Kidney (tissue), 14 donors: ENCODE results near the gene UTS2. TPM values are rescaled to one million over a fixed set of nuclear protein-coding genes. Genes with fewer than 3 reads are reported as not detected.

Experiments
- DNase-seq, 5 donors: peaks; one replicate each; pipeline ENCODE4 v3.0.0-alpha.2; 2013 to 2020
- FAIRE-seq: peaks from 2 replicates; lab custom pipeline; 2012; peaks lifted over from hg19 to GRCh38; lab: Jason Lieb, UNC
- H3K27ac ChIP-seq, 2 donors: one replicate each; pipeline ENCODE4 v1.7.0; 2013; ENCODE audit warnings: low read depth in 2 of 2, low read length in 2 of 2, inconsistent platforms in 1 of 2
- H3K27me3 ChIP-seq: one replicate; pipeline ENCODE4 v1.7.1; 2013; ENCODE audit warnings: low read length, inconsistent platforms; ENCODE audit not compliant: control insufficient read depth, insufficient read depth
- H3K36me3 ChIP-seq, 3 donors: one replicate each; pipeline versions ENCODE4 v1.7.0 to v1.7.1; 2013; ENCODE audit warnings: low read length in 3 of 3, control low read depth in 1 of 3, inconsistent platforms in 1 of 3; ENCODE audit not compliant: insufficient read depth in 3 of 3, control insufficient read depth in 2 of 3
- H3K4me1 ChIP-seq, 3 donors: one replicate each; pipeline versions ENCODE4 v1.7.0 to v1.7.1; 2013; ENCODE audit warnings: low read length in 3 of 3, inconsistent platforms in 1 of 3, low read depth in 1 of 3; ENCODE audit not compliant: control insufficient read depth in 2 of 3, insufficient read depth in 2 of 3
- H3K4me3 ChIP-seq, 3 donors: one replicate each; pipeline versions ENCODE4 v1.7.0 to v1.8.1; 2013; ENCODE audit warnings: low read length in 3 of 3, control low read depth in 1 of 3, inconsistent platforms in 1 of 3
- H3K9ac ChIP-seq, 3 donors: one replicate each; pipeline versions ENCODE4 v1.7.0 to v1.7.1; 2013; ENCODE audit warnings: low read length in 3 of 3, control low read depth in 1 of 3, inconsistent platforms in 1 of 3
- H3K9me3 ChIP-seq, 3 donors: one replicate each; pipeline versions ENCODE4 v1.7.0 to v1.7.1; 2013; ENCODE audit warnings: low read length in 3 of 3, control low read depth in 1 of 3, inconsistent platforms in 1 of 3; ENCODE audit not compliant: control insufficient read depth in 2 of 3, insufficient read depth in 1 of 3
- intact Hi-C: fragments of 100-400 bp; cut with DNase I; formaldehyde crosslinking; loops from one replicate; pipeline ENCODE4 v1.11.1; 2022
- polyA plus RNA-seq: library from polyadenylated mRNA; stranded (reverse); fragments of 350-450 nt; fragmentation: Illumina TruSeq; extraction: RNeasy Lipid Tissue Mini Kit (QIAGEN cat#74804); gene quantifications from one replicate; pipeline ENCODE4 v1.2.3, GENCODE V29; 2014; ENCODE audit warnings: low read depth, low replicate concordance; ENCODE audit not compliant: insufficient read depth
- total RNA-seq: library from RNA; stranded (reverse); fragmentation: NEBNext Ultra II Directional; extraction: Animal tissue kit (Norgen Biotek cat#: 25700); gene quantifications from one replicate; pipeline ENCODE4 v1.2.1, GENCODE V29; 2021
- TF ChIP-seq, protein P1 (sequence below): IDR thresholded peaks from 3 replicates; pipeline ENCODE4 v1.5.1; 2012; ENCODE audit warnings: mild to moderate bottlenecking, moderate library complexity, borderline replicate concordance; ENCODE audit not compliant: insufficient read depth; ENCODE audit errors: extremely low read depth
- donor health status: control.
- donor health status: control.
- donor health status: control.
- donor health status: control.
- donor health status: control.
- donor health status: DM: yes; HTN: yes; CAD: no.
- donor health status: Normal renal cell carcinoma (clear cell type).

Gene UTS2
- total and polyA plus RNA-seq, 2 donors from 2014 or later, result 0.72 TPM; not detected in 1

DNA sequence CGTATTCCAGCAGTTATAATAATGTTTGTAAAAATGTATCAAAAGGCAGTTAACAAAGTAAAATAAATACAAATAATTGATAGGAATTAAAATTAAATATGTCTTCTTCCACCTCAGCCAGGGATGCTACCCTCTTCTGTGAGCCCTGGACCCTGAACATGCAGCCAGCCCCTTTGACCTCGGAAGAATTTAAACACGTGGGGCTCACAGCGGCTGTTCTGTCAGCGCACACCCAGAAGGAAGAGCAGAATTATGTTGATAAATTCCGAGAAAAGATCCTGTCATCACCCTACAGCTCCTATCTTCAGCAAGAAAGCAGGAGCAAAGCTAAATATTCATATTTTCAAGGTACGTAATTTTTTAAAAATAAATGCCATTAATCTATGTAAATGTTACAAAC is 26.5 kb downstream of the UTS2 start:
- no peak overlapping the region for H3K27ac ChIP-seq
- intact Hi-C loops, result no loop called here
- DNase-seq (no peak), FAIRE-seq (no peak)
- no peaks in the 10 kb centered on the region for H3K4me1 ChIP-seq
- TF ChIP-seq, protein P1, sequence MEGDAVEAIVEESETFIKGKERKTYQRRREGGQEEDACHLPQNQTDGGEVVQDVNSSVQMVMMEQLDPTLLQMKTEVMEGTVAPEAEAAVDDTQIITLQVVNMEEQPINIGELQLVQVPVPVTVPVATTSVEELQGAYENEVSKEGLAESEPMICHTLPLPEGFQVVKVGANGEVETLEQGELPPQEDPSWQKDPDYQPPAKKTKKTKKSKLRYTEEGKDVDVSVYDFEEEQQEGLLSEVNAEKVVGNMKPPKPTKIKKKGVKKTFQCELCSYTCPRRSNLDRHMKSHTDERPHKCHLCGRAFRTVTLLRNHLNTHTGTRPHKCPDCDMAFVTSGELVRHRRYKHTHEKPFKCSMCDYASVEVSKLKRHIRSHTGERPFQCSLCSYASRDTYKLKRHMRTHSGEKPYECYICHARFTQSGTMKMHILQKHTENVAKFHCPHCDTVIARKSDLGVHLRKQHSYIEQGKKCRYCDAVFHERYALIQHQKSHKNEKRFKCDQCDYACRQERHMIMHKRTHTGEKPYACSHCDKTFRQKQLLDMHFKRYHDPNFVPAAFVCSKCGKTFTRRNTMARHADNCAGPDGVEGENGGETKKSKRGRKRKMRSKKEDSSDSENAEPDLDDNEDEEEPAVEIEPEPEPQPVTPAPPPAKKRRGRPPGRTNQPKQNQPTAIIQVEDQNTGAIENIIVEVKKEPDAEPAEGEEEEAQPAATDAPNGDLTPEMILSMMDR, result no peak
- H3K27me3 ChIP-seq, result no peaks in the 10 kb centered on the region
- H3K4me3 ChIP-seq, result no peak overlapping the region
- H3K9me3 ChIP-seq, result no peaks in the 10 kb centered on the region
- H3K9ac ChIP-seq, result no peak overlapping the region
- H3K36me3 ChIP-seq, result peaks cover 4 to 49% (median 34%) of the 10 kb centered on the region in 3 donors

GRCh38 chr1:7824701-7825100 is 28.2 kb downstream of the UTS2 start:
- H3K4me3 ChIP-seq, result no peak overlapping the region
- intact Hi-C loops, result no loop called here
- no peaks in the 10 kb centered on the region for H3K4me1 ChIP-seq
- H3K27ac ChIP-seq, result no peak overlapping the region
- DNase-seq, result no peak
- no peaks in the 10 kb centered on the region for H3K27me3 ChIP-seq
- FAIRE-seq, result no peak
- TF ChIP-seq, protein P1, result no peak
- no peaks in the 10 kb centered on the region for H3K9me3 ChIP-seq
- H3K9ac ChIP-seq, result no peak overlapping the region
- peaks cover 2 to 55% (median 38%) of the 10 kb centered on the region in 3 donors for H3K36me3 ChIP-seq

DNA sequence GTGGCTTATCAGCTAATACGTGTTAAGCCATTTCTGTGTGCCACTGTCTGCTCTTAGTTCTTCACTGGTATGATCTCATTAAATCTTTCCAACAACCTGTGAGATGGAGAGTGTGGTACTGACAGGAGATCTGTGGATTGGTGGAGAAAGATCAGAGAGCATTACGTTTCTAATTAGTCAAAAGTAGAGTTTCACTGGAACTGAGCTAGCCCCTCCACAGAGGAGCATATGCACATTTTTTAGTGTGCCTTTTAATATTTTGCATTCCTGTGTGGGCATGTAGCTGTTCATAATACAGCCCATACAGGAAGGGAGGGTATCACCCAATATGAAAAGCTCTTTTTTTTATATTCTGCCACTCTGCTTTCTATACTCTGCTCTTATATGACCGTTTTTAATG is 31.6 kb downstream of the UTS2 start:
- Histone ChIP-seq H3K9ac (no peak overlapping the region), H3K27me3 (no peaks in the 10 kb centered on the region), H3K27ac (no peak overlapping the region), H3K4me1 (no peaks in the 10 kb centered on the region), H3K4me3 (no peak overlapping the region), H3K9me3 (no peaks in the 10 kb centered on the region), H3K36me3 (peaks cover 0 to 47% (median 43%) of the 10 kb centered on the region in 3 donors)
- FAIRE-seq, result no peak
- intact Hi-C loops, result no loop called here
- DNase-seq, result no peak
- TF ChIP-seq, protein P1, result no peak
